ENCODE results near the gene SEC63.
"Not testable (repeated sequence)": the region's sequence is repeated elsewhere in the genome, so short reads cannot be mapped to it uniquely, and the experiment has no call there.

Gene SEC63

GRCh38 chr6:107957909-107958688 is at the start of gene SEC63:
Gene SEC63 (minus strand): TSS chr6:107958208. CDS start chr6:107958009, 199 bp downstream.
- Histone ChIP-seq H3K4me3 (peak within 1 kb of the TSS; percentile 60 to 99 (median 93)), H3K27ac (peak within 1 kb of the TSS; percentile 46 to 97 (median 92))

DNA sequence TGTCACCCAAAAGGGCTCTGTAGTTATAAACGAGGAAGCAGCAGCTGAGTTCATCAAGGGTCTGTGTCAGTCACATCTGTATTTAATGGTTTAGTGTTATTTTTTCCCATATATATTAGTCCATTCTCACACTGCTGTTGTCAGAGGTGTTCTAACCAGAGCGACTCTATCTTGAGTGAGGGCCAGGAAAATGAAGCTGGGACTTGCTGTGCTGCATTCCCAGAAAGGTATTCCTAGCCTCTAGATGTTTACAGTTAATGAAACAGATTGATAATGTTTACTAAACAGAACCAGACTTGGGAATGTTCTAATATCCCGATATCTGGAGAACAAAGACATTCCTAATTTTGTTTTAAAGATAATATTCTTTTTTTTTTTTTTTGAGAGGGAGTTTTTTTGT is 48.0 kb upstream of the SEC63 start:
- H3K27ac ChIP-seq = no peak overlapping the region

GRCh38 chr6:108004861-108005260 is 46.9 kb upstream of the SEC63 start:
- Histone ChIP-seq H3K4me3 (no peak overlapping the region), H3K27ac (no peak overlapping the region)

More for the DNA sequence above, 48.0 kb upstream of the SEC63 start:
- H3K4me3 ChIP-seq = no peak overlapping the region

GRCh38 chr6:108002365-108003221 is 44.6 kb upstream of the SEC63 start:
- no peak overlapping the region for H3K4me3 ChIP-seq
- peak overlapping the region in 10 of 21 experiments; percentile 6 to 54 (median 36) for H3K27ac ChIP-seq

DNA sequence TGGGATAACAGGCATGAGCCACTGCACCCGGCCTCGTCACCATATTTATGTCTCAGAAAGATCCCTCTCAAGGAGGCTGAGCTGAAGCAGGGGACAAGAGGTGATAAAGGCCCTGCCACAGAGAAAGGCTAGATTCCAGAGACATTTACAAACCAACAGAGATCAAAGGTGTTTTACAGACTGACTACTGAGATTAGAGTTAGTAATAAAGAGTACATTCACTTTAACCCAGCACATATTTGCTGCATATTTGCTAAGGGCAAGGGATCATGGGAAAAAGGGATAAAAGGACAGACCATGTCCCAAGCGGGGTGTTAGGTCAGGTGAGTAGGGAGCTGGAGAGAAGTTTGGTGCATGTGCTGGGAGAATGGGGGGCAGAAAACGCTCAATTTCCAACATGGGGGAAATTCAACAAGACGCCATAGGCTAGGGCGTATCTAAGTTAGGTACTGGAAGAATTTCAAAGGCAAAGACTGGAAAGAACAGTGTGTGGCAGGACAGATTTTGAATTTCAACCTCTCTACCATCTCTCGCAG is 43.8 kb upstream of the SEC63 start:
- no peak overlapping the region for H3K4me3 ChIP-seq
- peak overlapping the region in 5 of 21 experiments; percentile 6 to 53 (median 36) for H3K27ac ChIP-seq

DNA sequence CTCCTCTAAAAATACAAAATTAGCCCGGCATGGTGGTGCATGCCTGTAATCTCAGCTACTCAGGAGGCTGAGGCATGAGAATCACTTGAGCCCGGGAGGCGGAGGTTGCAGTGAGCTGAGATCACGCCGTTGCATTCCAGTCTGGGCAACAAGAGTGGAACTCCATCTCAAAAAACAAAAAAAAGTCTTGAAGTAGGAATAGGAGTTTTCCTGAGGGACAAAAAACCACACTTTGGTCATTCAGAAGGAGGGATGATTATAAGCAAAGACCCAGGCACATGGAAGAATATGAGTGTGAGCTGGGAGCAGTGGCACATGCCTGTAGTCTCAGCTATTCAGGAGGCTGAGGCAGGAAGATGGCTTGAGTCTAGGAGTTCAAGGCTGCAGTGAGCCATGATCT is 42.3 kb upstream of the SEC63 start:
- not testable (repeated sequence) for H3K27ac ChIP-seq, H3K4me3 ChIP-seq

- no peak overlapping the region for H3K4me3 ChIP-seq
- no peak overlapping the region for H3K27ac ChIP-seq
Observed at GRCh38 chr6:107999341-107999740, 41.3 kb upstream of the SEC63 start.

GRCh38 chr6:107991772-107992550 is 34.0 kb upstream of the SEC63 start:
- Histone ChIP-seq H3K4me3 (no peak overlapping the region), H3K27ac (peak overlapping the region in 5 of 21 experiments; percentile 14 to 83 (median 65))

- H3K27ac ChIP-seq = peak overlapping the region in 9 of 21 experiments; percentile 27 to 83 (median 48)
- H3K4me3 ChIP-seq = no peak overlapping the region
Observed at GRCh38 chr6:107991061-107991460, 33.1 kb upstream of the SEC63 start.

- H3K27ac ChIP-seq = peak overlapping the region in 7 of 21 experiments; percentile 40 to 83 (median 51)
- not testable (repeated sequence) for H3K4me3 ChIP-seq
Observed at GRCh38 chr6:107990587-107990986, 32.6 kb upstream of the SEC63 start.

GRCh38 chr6:107989166-107990094 is 31.4 kb upstream of the SEC63 start:
- H3K27ac ChIP-seq = no peak overlapping the region
- H3K4me3 ChIP-seq = no peak overlapping the region

- no peak overlapping the region for H3K27ac ChIP-seq
- no peak overlapping the region for H3K4me3 ChIP-seq
Observed at GRCh38 chr6:107988570-107988969, 30.6 kb upstream of the SEC63 start.

DNA sequence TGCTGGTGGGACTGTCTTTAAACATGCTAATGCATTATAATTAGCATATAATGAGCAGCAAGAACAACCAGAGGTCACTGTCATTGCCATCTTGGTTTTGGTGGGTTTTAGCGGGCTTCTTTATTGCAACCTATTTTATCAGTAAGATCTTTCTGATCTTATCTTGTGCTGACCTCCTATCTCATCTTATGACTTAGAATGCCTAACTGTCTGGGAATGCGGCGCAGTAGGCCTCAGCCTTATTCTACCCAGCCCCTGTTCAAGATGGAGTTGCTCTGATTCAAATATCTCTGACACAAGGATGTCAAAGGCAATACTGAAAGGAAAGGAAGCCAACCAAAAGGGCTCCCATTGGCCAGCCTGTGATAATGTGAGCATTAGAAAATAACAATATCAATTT is 29.8 kb upstream of the SEC63 start:
- H3K27ac ChIP-seq = no peak overlapping the region
- H3K4me3 ChIP-seq = no peak overlapping the region

GRCh38 chr6:107985701-107986100 is 27.7 kb upstream of the SEC63 start:
- H3K27ac ChIP-seq = no peak overlapping the region
- H3K4me3 ChIP-seq = no peak overlapping the region

DNA sequence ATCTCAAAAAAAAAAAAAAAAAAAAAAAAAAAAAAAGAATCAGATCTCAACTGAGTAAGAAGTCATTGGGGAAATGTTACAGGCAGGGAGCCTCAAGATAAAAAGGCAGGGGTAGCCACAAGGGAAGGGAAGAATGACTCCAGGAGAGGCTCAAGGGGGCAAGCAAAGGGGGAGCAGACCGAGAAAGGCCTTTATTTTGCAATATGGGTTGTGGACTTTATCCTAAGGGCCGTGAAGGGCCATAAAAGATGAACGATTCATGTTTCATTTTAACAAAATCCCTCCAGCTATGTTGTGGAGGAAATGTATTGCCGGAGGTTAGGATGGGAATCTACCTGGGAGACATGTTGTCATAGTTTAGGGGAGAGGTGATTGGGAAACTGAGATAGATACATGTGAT is 25.8 kb upstream of the SEC63 start:
- no peak overlapping the region for H3K4me3 ChIP-seq
- H3K27ac ChIP-seq = no peak overlapping the region

DNA sequence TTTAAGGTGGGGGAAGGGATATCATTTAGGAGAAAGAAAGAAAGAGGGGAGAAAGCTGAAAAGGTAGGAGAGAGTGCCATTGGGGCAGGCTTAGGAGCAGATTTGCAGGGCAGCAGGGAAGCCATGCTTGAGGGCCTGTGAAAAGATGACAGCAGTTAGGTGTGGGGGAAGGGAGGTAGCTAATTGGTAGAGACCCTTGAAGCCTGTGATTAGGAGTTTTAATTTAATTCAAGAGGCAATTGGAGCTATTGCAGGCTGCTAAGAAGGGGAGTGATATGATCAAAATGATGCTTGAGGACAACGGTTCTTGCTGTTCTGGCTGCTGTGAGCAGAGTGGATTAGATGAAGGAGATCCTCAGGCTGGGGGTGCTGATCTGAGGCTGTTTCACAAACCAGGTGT is 24.5 kb upstream of the SEC63 start:
- no peak overlapping the region for H3K27ac ChIP-seq
- no peak overlapping the region for H3K4me3 ChIP-seq

GRCh38 chr6:107981695-107982094 is 23.7 kb upstream of the SEC63 start:
- no peak overlapping the region for H3K27ac ChIP-seq
- H3K4me3 ChIP-seq = no peak overlapping the region

GRCh38 chr6:107977283-107977682 is 19.3 kb upstream of the SEC63 start:
- Histone ChIP-seq H3K27ac (no peak overlapping the region), H3K4me3 (no peak overlapping the region)
